ENCODE measurements around the gene ADARB1. TPM values are rescaled to one million over a fixed set of nuclear protein-coding genes. Genes with fewer than 3 reads are reported as not detected.

Gene ADARB1
- total RNA-seq, 1 experiment from 2014 or later = 14.1 TPM

GRCh38 chr21:45220714-45221490 lies 146.5 kb downstream of the ADARB1 start:
- Histone ChIP-seq H3K27me3 (ENCODE audit: low read length) (no peaks in the 10 kb centered on the region), H3K27ac (ENCODE audit: low read length) (no peak overlapping the region), H3K4me3 (ENCODE audit: low read length) (no peak overlapping the region), H3F3A (ENCODE audit: low read length, unreplicated experiment) (no peaks in the 10 kb centered on the region), H3K4me2 (ENCODE audit: low read length) (no peak overlapping the region), H3K4me1 (ENCODE audit: insufficient read depth, low read length) (no peaks in the 10 kb centered on the region), H4K20me1 (ENCODE audit: low read length) (no peaks in the 10 kb centered on the region), H3K79me2 (ENCODE audit: low read length) (no peaks in the 10 kb centered on the region), H3K36me3 (ENCODE audit: low read depth, low read length) (peaks cover 2% of the 10 kb centered on the region; the same call in 1 of the 2 replicates), H3K9ac (ENCODE audit: low read length) (no peak overlapping the region), H2AFZ (ENCODE audit: low read length) (no peak overlapping the region), H3K9me3 (ENCODE audit: low read length) (0 out of 2 replicates have a peak, but pooled peaks cover 7% of the 10 kb centered on the region), H3K9me2 (replicated peaks; ENCODE audit: low read length) (no peaks in the 10 kb centered on the region)
- DNase-seq (no peak), ATAC-seq (no peak)
- BruUV-seq (replicated peaks) = no TSS peak
- intact Hi-C loops (cut with micrococcal nuclease) = no loop called here
- ChIA-PET CTCF (no interaction called here), POLR2A (ENCODE audit: unreplicated experiment) (no interaction called here)
- TF ChIP-seq, protein P1, sequence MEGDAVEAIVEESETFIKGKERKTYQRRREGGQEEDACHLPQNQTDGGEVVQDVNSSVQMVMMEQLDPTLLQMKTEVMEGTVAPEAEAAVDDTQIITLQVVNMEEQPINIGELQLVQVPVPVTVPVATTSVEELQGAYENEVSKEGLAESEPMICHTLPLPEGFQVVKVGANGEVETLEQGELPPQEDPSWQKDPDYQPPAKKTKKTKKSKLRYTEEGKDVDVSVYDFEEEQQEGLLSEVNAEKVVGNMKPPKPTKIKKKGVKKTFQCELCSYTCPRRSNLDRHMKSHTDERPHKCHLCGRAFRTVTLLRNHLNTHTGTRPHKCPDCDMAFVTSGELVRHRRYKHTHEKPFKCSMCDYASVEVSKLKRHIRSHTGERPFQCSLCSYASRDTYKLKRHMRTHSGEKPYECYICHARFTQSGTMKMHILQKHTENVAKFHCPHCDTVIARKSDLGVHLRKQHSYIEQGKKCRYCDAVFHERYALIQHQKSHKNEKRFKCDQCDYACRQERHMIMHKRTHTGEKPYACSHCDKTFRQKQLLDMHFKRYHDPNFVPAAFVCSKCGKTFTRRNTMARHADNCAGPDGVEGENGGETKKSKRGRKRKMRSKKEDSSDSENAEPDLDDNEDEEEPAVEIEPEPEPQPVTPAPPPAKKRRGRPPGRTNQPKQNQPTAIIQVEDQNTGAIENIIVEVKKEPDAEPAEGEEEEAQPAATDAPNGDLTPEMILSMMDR (conservative IDR thresholded peaks at IDR 0.05; ENCODE audit: low read depth, low read length) = no peak
- no peak for TF ChIP-seq EZH2 (IDR thresholded peaks at IDR 0.05; ENCODE audit: low read length, unreplicated experiment)
- TF ChIP-seq EZH2phosphoT487 (IDR thresholded peaks at IDR 0.05; ENCODE audit: borderline replicate concordance, low read length) = no peak

GRCh38 chr21:45222001-45222400 lies 147.6 kb downstream of the ADARB1 start:
- no peak overlapping the region for H3K27ac ChIP-seq (ENCODE audit: low read length)
- intact Hi-C loops (cut with micrococcal nuclease) = no loop called here
- H3K4me2 ChIP-seq (ENCODE audit: low read length) = no peak overlapping the region
- no peaks in the 10 kb centered on the region for H3K9me2 ChIP-seq (replicated peaks; ENCODE audit: low read length)
- no peaks in the 10 kb centered on the region for H3K79me2 ChIP-seq (ENCODE audit: low read length)
- no TSS peak for BruUV-seq (replicated peaks)
- H3K9me3 ChIP-seq (ENCODE audit: low read length) = no peaks in the 10 kb centered on the region
- H3K27me3 ChIP-seq (ENCODE audit: low read length) = no peaks in the 10 kb centered on the region
- H3F3A ChIP-seq (ENCODE audit: low read length, unreplicated experiment) = no peaks in the 10 kb centered on the region
- H3K4me3 ChIP-seq (ENCODE audit: low read length) = no peak overlapping the region
- H3K9ac ChIP-seq (ENCODE audit: low read length) = no peak overlapping the region
- CTCF ChIA-PET = no interaction called here
- H4K20me1 ChIP-seq (ENCODE audit: low read length) = no peaks in the 10 kb centered on the region
- peaks cover 8% of the 10 kb centered on the region; the same call in 1 of the 2 replicates for H3K4me1 ChIP-seq (ENCODE audit: insufficient read depth, low read length)
- POLR2A ChIA-PET (ENCODE audit: unreplicated experiment) = no interaction called here
- TF ChIP-seq EZH2phosphoT487 (IDR thresholded peaks at IDR 0.05; ENCODE audit: borderline replicate concordance, low read length) (no peak), EZH2 (IDR thresholded peaks at IDR 0.05; ENCODE audit: low read length, unreplicated experiment) (no peak)
- TF ChIP-seq, protein P1 (conservative IDR thresholded peaks at IDR 0.05; ENCODE audit: low read depth, low read length) = no peak
- no peak overlapping the region for H2AFZ ChIP-seq (ENCODE audit: low read length)
- no peak for ATAC-seq
- DNase-seq = no peak
- peaks cover 2% of the 10 kb centered on the region; the same call in 1 of the 2 replicates for H3K36me3 ChIP-seq (ENCODE audit: low read depth, low read length)

Measured in PC-3 (cell line).